ENCODE data around the gene SMAP2.
"Not testable (repeated sequence)": the region's sequence is repeated elsewhere in the genome, so short reads cannot be mapped to it uniquely, and the experiment has no call there.

Gene SMAP2

DNA sequence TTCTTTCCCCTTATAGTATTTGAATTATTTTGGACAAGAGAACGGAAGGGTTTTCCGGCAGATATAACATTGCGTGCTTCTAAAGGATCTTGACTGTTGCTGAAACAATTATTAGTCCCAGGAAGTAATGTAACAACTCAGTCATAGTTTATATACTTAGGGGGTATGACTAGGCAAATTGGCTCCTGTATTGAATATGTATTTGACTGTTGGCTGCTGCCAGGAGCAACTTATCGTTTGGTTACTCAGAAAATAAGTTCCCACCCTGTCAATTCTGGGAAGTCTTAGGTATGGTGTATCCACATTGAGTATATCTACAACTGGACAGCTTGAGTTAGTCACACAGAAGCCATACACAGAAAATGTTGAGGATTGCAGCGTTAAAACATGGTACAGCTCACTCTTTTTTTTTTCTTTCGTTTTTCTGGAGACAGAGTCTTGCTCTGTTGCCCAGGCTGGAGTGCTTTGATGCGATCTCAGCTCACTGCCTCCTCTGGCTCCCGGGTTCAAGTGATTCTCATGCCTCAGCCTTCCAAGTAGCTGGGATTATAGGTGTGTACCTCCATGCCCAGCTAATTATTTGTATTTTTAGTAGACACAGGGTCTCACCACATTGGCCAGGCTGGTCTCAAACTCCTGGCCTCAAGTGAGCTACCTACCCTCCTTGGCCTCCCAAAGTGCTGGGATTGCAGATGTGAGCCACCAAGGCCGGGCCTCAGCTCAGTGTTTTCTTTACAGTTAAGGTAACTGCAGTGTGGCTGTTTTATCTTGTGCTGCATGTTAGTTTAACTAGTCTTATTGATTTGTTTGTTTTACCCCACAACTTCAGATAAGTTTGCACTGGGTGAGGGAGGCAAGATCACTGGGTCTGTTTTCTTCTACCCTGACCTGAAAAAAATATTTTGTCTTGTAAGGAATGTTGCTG, 10.2 kb downstream of the SMAP2 start:
- Histone ChIP-seq H3K36me3 (ENCODE audit: control insufficient read depth in 1 of 2, insufficient read depth in 2 of 2, low read length in 2 of 2) (no peaks in the 10 kb centered on the region), H3K27ac (ENCODE audit: low read depth, low read length) (peak overlapping the region; percentile 71), H3K9me3 (ENCODE audit: control insufficient read depth in 1 of 2, low read length in 2 of 2) (no peaks in the 10 kb centered on the region), H3K4me3 (ENCODE audit: low read depth in 1 of 2, low read length in 2 of 2) (peak overlapping the region in 1 of 2 donors; percentile 9), H3K9ac (ENCODE audit: low read depth in 1 of 2, low read length in 2 of 2) (peak overlapping the region; percentile 12 to 60), H3K27me3 (ENCODE audit: control insufficient read depth in 1 of 2, insufficient read depth in 2 of 2, low read length in 2 of 2) (no peaks in the 10 kb centered on the region), H3K4me1 (ENCODE audit: control insufficient read depth in 1 of 2, insufficient read depth in 2 of 2, low read length in 2 of 2) (peaks cover 37 to 51% of the 10 kb centered on the region in 2 donors)

DNA sequence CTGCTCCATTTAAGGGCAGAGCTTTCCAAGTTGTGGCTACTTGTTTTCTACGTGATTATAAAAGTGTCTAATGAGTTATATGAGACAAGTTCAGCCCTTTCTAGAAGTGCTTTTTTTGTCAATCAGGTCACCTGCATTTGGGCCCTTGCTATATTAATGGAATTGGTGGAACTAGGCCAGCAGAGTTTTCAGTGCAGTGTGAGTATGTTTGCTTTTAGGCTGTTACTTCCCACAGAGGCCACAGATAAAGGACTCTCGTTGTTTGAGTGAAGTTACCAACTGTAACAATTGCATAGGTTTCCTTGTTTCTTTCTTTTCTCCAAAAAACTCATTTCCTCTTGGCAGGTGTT, 10.9 kb downstream of the SMAP2 start:
- Histone ChIP-seq H3K9ac (ENCODE audit: low read depth in 1 of 2, low read length in 2 of 2) (peak overlapping the region; percentile 60 to 70), H3K36me3 (ENCODE audit: control insufficient read depth in 1 of 2, insufficient read depth in 2 of 2, low read length in 2 of 2) (no peaks in the 10 kb centered on the region), H3K27me3 (ENCODE audit: control insufficient read depth in 1 of 2, insufficient read depth in 2 of 2, low read length in 2 of 2) (no peaks in the 10 kb centered on the region), H3K4me3 (ENCODE audit: low read depth in 1 of 2, low read length in 2 of 2) (no peak overlapping the region), H3K4me1 (ENCODE audit: control insufficient read depth in 1 of 2, insufficient read depth in 2 of 2, low read length in 2 of 2) (peaks cover 41 to 56% of the 10 kb centered on the region in 2 donors), H3K27ac (ENCODE audit: low read depth, low read length) (peak overlapping the region; percentile 71), H3K9me3 (ENCODE audit: control insufficient read depth in 1 of 2, low read length in 2 of 2) (no peaks in the 10 kb centered on the region)

DNA sequence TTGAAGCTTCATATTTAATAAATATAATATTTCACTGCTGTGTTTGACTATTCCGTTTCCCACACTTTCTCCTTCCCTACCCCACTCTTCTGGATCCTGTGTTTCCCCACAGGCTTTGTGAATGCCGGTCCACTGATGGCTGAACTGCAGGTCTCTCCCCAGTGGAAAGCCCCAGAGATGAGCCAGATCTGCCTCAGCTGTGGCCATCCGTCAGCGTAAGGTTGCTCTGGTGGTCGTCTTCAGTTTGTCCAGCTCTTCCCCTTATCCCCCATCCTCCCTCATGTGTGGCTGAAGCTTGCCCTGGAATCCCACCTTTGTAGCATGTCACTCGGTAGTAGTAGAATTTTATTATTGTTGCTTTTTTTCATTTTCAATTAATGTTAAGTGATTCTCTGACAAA, 11.4 kb downstream of the SMAP2 start:
- no peaks in the 10 kb centered on the region for H3K27me3 ChIP-seq (ENCODE audit: control insufficient read depth in 1 of 2, insufficient read depth in 2 of 2, low read length in 2 of 2)
- H3K4me3 ChIP-seq (ENCODE audit: low read depth in 1 of 2, low read length in 2 of 2), result no peak overlapping the region
- peaks cover 46 to 54% of the 10 kb centered on the region in 2 donors for H3K4me1 ChIP-seq (ENCODE audit: control insufficient read depth in 1 of 2, insufficient read depth in 2 of 2, low read length in 2 of 2)
- H3K9me3 ChIP-seq (ENCODE audit: control insufficient read depth in 1 of 2, low read length in 2 of 2), result no peaks in the 10 kb centered on the region
- H3K27ac ChIP-seq (ENCODE audit: low read depth, low read length), result peak overlapping the region; percentile 84
- peak overlapping the region; percentile 41 to 70 for H3K9ac ChIP-seq (ENCODE audit: low read depth in 1 of 2, low read length in 2 of 2)
- no peaks in the 10 kb centered on the region for H3K36me3 ChIP-seq (ENCODE audit: control insufficient read depth in 1 of 2, insufficient read depth in 2 of 2, low read length in 2 of 2)

DNA sequence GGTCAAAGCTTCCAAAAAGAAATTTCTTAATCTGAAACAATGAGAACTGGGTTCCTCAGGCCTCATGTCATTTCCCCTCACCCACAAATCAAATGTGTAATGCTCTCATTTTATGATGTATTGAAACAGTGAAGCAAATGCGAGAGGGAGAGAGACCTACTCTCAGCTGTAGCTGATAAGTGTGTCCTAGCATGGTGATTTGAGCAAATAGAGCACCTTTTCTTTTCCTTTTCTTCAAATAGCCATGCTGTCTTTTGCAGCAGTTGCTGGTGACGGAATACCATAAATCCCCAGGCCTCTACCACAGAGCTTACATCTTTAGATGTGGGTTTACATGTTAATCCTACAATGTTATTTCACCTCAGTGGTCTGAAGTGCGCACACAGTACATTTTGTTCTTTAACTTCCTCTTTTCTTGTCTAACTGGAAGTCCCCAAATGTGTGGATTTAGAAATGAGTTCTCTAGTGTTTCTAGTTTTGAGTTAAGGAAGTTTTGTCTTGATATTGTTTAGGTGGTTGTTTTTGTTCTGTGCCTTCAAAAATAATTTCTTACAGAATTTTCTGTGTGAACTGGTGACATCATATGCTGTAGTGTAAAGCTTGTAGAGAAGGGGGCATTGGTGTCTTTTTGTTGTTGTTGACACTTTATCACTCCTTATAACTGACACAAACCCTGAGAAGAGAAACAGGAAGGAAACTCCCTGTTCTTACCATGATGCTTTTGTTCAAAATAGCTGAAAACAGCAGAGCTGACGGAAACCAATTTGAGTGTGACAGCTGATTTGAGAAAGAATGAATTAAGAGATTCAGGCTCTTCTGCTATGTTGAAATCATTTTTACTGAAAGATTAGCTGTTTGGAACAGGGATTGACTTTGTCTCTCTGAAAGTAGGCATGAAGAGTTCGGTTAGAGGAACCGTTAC, 12.2 kb downstream of the SMAP2 start:
- H3K9ac ChIP-seq (ENCODE audit: low read depth in 1 of 2, low read length in 2 of 2), result peak overlapping the region; percentile 63 to 79
- peaks cover 54 to 58% of the 10 kb centered on the region in 2 donors for H3K4me1 ChIP-seq (ENCODE audit: control insufficient read depth in 1 of 2, insufficient read depth in 2 of 2, low read length in 2 of 2)
- peak overlapping the region; percentile 1 to 40 for H3K4me3 ChIP-seq (ENCODE audit: low read depth in 1 of 2, low read length in 2 of 2)
- H3K36me3 ChIP-seq (ENCODE audit: control insufficient read depth in 1 of 2, insufficient read depth in 2 of 2, low read length in 2 of 2), result no peaks in the 10 kb centered on the region
- H3K9me3 ChIP-seq (ENCODE audit: control insufficient read depth in 1 of 2, low read length in 2 of 2), result no peaks in the 10 kb centered on the region
- H3K27me3 ChIP-seq (ENCODE audit: control insufficient read depth in 1 of 2, insufficient read depth in 2 of 2, low read length in 2 of 2), result no peaks in the 10 kb centered on the region
- peak overlapping the region; percentile 84 for H3K27ac ChIP-seq (ENCODE audit: low read depth, low read length)

DNA sequence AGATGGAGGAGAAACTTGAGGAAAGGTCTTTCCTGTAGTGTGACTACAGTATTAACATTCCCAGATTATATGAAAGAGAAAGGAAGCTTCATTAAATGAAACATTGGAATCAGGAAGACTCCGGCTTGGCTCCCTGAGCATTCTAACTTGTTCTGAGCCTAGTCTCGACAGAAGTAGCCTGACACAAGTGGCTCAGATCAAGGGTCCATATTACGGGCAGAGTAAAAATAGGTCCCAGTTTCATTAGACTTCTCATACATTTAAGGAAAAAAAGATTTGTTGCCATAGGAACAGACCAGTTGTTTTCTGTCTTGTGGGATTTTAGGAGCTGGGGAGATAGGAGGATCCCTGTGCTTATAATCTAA, 12.8 kb downstream of the SMAP2 start:
- H3K9me3 ChIP-seq (ENCODE audit: control insufficient read depth in 1 of 2, low read length in 2 of 2), result no peaks in the 10 kb centered on the region
- H3K4me3 ChIP-seq (ENCODE audit: low read depth in 1 of 2, low read length in 2 of 2), result peak overlapping the region; percentile 1 to 40
- peak overlapping the region; percentile 63 to 79 for H3K9ac ChIP-seq (ENCODE audit: low read depth in 1 of 2, low read length in 2 of 2)
- H3K27me3 ChIP-seq (ENCODE audit: control insufficient read depth in 1 of 2, insufficient read depth in 2 of 2, low read length in 2 of 2), result no peaks in the 10 kb centered on the region
- peak overlapping the region; percentile 84 for H3K27ac ChIP-seq (ENCODE audit: low read depth, low read length)
- H3K4me1 ChIP-seq (ENCODE audit: control insufficient read depth in 1 of 2, insufficient read depth in 2 of 2, low read length in 2 of 2), result peaks cover 58 to 59% of the 10 kb centered on the region in 2 donors
- H3K36me3 ChIP-seq (ENCODE audit: control insufficient read depth in 1 of 2, insufficient read depth in 2 of 2, low read length in 2 of 2), result no peaks in the 10 kb centered on the region

DNA sequence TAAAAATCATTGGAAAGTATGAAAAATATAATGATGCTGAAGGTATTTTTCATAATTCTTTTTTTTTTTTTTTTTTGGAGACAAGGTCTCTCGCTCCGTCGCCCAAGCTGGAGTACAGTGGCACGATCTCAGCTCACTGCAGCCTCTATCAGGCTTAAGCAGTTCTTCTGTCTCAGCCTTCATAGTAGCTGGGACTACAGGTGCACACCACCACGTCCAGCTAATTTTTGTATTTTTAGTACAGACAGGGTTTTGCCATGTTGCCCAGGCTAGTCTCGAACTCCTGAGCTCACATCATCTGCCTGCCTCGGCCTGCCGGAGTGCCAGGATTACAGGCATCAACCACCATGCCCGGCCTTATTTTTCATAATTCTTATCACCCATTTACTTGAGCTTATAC, 13.3 kb downstream of the SMAP2 start:
- Histone ChIP-seq H3K36me3 (ENCODE audit: control insufficient read depth in 1 of 2, insufficient read depth in 2 of 2, low read length in 2 of 2) (no peaks in the 10 kb centered on the region), H3K4me3 (ENCODE audit: low read depth in 1 of 2, low read length in 2 of 2) (no peak overlapping the region), H3K27me3 (ENCODE audit: control insufficient read depth in 1 of 2, insufficient read depth in 2 of 2, low read length in 2 of 2) (no peaks in the 10 kb centered on the region), H3K27ac (ENCODE audit: low read depth, low read length) (peak overlapping the region; percentile 84), H3K4me1 (ENCODE audit: control insufficient read depth in 1 of 2, insufficient read depth in 2 of 2, low read length in 2 of 2) (peaks cover 60 to 64% of the 10 kb centered on the region in 2 donors), H3K9me3 (ENCODE audit: control insufficient read depth in 1 of 2, low read length in 2 of 2) (no peaks in the 10 kb centered on the region), H3K9ac (ENCODE audit: low read depth in 1 of 2, low read length in 2 of 2) (peak overlapping the region in 1 of 2 donors; percentile 79)

DNA sequence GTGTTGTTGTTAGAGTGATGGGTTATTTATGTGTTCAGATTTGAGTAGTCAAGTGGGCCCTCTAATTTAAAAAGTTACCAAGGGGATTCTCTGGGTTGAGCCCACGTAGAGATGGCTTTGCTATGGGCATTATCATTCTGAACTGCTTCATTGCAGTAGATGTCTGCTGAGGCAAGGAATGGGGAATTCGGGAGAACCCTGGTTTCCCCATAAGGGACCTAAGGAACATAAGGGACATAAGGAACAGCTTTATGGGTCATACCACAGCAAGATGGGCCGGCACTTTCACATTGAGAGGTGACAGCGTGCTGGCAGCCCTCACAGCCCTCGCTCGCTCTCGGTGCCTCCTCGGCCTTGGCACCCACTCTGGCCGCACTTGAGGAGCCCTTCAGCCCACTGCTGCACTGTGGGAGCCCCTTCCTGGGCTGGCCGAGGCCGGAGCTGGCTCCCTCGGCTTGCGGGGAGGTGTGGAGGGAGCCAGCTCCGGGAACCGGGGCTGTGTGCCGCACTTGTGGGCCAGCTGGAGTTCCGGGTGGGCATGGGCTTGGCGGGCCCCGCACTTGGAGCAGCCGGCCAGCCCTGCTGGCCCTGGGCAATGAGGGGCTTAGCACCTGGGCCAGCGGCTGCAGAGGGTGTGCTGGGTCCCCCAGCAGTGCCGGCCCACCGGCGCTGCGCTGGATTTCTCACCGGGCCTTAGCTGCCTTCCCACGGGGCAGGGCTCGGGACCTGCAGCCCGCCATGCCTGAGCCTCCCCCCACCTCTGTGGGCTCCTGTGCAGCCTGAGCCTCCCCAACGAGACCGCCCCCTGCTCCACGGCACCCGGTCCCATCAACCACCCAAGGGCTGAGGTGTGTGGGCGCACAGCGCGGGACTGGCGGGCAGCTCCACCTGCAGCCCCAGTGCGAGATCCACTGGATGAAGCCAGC, 14.1 kb downstream of the SMAP2 start:
- not testable (repeated sequence) for H3K4me3 ChIP-seq (ENCODE audit: low read depth in 1 of 2, low read length in 2 of 2); H3K36me3 ChIP-seq (ENCODE audit: control insufficient read depth in 1 of 2, insufficient read depth in 2 of 2, low read length in 2 of 2); H3K27me3 ChIP-seq (ENCODE audit: control insufficient read depth in 1 of 2, insufficient read depth in 2 of 2, low read length in 2 of 2); H3K9me3 ChIP-seq (ENCODE audit: control insufficient read depth in 1 of 2, low read length in 2 of 2)
- Histone ChIP-seq H3K4me1 (ENCODE audit: control insufficient read depth in 1 of 2, insufficient read depth in 2 of 2, low read length in 2 of 2) (peaks cover 63 to 72% of the 10 kb centered on the region in 2 donors), H3K9ac (ENCODE audit: low read depth in 1 of 2, low read length in 2 of 2) (peak overlapping the region in 1 of 2 donors; percentile 79), H3K27ac (ENCODE audit: low read depth, low read length) (peak overlapping the region; percentile 84)

DNA sequence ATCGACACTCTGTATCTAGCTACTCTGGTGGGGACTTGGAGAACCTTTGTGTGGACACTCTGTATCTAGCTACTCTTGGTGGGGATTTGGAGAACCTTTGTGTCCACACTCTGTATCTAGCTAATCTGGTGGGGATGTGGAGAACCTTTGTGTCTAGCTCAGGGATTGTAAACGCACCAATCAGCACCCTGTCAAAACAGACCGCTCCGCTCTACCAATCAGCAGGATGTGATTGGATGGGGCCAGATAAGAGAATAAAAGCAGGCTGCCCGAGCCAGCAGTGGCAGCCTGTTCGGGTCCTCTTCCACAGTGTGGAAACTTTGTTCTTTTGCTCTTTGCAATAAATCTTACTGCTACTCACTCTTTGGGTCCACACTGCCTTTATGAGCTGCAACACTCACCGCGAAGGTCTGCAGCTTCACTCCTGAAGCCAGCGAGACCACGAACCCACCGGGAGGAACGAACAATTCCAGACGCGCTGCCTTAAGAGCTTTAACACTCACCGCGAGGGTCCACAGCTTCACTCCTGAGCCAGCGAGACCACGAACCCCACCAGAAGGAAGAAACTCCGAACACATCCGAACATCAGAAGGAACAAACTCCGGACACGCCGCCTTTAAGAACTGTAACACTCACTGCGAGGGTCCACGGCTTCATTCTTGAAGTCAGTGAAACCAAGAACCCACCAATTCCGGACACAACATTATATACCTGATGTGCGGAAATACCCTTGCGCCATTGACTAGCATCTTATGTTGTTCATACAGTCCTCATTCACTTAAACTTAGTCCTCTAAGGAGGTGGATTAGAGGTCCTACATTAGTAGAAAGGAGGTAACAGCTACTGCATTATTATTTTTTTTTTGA, 15.2 kb downstream of the SMAP2 start:
- not testable (repeated sequence) for H3K27ac ChIP-seq (ENCODE audit: low read depth, low read length); H3K27me3 ChIP-seq (ENCODE audit: control insufficient read depth in 1 of 2, insufficient read depth in 2 of 2, low read length in 2 of 2); H3K36me3 ChIP-seq (ENCODE audit: control insufficient read depth in 1 of 2, insufficient read depth in 2 of 2, low read length in 2 of 2); H3K9me3 ChIP-seq (ENCODE audit: control insufficient read depth in 1 of 2, low read length in 2 of 2)
- H3K4me1 ChIP-seq (ENCODE audit: control insufficient read depth in 1 of 2, insufficient read depth in 2 of 2, low read length in 2 of 2), result peaks cover 58 to 65% of the 10 kb centered on the region in 2 donors
- H3K9ac ChIP-seq (ENCODE audit: low read depth in 1 of 2, low read length in 2 of 2), result peak overlapping the region; percentile 28 to 41
- H3K4me3 ChIP-seq (ENCODE audit: low read depth in 1 of 2, low read length in 2 of 2), result peak overlapping the region; percentile 8 to 21

DNA sequence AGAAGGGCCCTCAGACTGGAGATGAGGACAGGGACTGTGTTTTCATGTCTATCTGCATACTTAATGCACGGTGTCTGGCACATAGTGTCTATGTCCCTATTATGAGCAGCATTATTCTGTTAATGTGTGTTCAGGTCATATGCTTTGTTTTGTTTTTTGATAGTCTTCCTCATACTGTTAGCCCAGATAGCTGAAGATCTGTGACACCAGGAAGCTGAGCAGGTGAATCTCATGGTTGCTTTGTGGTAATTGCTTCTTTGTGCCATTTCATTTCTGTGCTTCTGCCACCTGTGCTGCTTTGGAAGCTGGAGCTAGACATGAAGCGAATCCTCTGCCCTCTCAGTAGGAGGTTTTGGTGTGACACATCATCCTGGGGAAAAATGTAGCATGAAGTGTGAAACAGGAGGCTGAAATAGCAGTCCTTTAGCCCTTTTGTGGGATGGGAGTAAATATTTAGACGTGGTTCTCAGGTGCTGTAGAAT, 15.8 kb downstream of the SMAP2 start:
- Histone ChIP-seq H3K9ac (ENCODE audit: low read depth in 1 of 2, low read length in 2 of 2) (peak overlapping the region; percentile 28 to 41), H3K4me1 (ENCODE audit: control insufficient read depth in 1 of 2, insufficient read depth in 2 of 2, low read length in 2 of 2) (peaks cover 56 to 65% of the 10 kb centered on the region in 2 donors), H3K27ac (ENCODE audit: low read depth, low read length) (peak overlapping the region; percentile 26)

More for the DNA sequence above, 15.8 kb downstream of the SMAP2 start:
- H3K36me3 ChIP-seq (ENCODE audit: control insufficient read depth in 1 of 2, insufficient read depth in 2 of 2, low read length in 2 of 2), result no peaks in the 10 kb centered on the region
- no peaks in the 10 kb centered on the region for H3K27me3 ChIP-seq (ENCODE audit: control insufficient read depth in 1 of 2, insufficient read depth in 2 of 2, low read length in 2 of 2)
- peak overlapping the region; percentile 8 to 21 for H3K4me3 ChIP-seq (ENCODE audit: low read depth in 1 of 2, low read length in 2 of 2)
- no peaks in the 10 kb centered on the region for H3K9me3 ChIP-seq (ENCODE audit: control insufficient read depth in 1 of 2, low read length in 2 of 2)
